Endothelial cell of umbilical vein (primary cell): ENCODE results near the gene ALAD. TPM values are rescaled to one million over a fixed set of nuclear protein-coding genes. Genes with fewer than 3 reads are reported as not detected.

ENCODE experiments used
- BruUV-seq: library from RNA; stranded (reverse); fragments of 400-500 nt; replicated peaks from 2 replicates; lab custom pipeline; 2021; lab: Mats Ljungman, UMichigan
- CTCF ChIA-PET: fragments of 300-600, 350-600 bp; sonication (Branson Sonifier 250); formaldehyde crosslinking; loops from one replicate; lab custom pipeline; 2021; ENCODE audit warnings: antibody characterized with exemption, inconsistent platforms; lab: Charles Lee
- POLR2A ChIA-PET: fragments of 300-600, 350-600 bp; sonication (Branson Sonifier 250); formaldehyde crosslinking; loops from one replicate; lab custom pipeline; 2021; ENCODE audit warnings: antibody characterized with exemption, inconsistent platforms; lab: Charles Lee
- DNase-seq: peaks from one replicate; pipeline ENCODE4 v3.0.0-alpha.2; 2011; ENCODE audit warnings: low read depth, low spot score
- FAIRE-seq: peaks from 2 replicates; lab custom pipeline; 2011; peaks lifted over from hg19 to GRCh38; lab: Jason Lieb, UNC
- H2AFZ ChIP-seq: 2 replicates; pipeline ENCODE4 v1.6.0; 2012; ENCODE audit warnings: low read depth, low read length, control low read depth, inconsistent platforms
- H3K27ac ChIP-seq: 2 replicates; pipeline ENCODE4 v1.5.1; 2011; ENCODE audit warnings: low read depth, mild to moderate bottlenecking, control low read depth, low read length, moderate library complexity; ENCODE audit not compliant: insufficient read depth
- H3K27me3 ChIP-seq, 2 experiments: 2 replicates each; pipeline versions ENCODE4 v1.6.0 to v1.6.1; 2011; ENCODE audit warnings: low read length in 2 of 2, mixed read lengths in 1 of 2; ENCODE audit not compliant: control insufficient read depth in 2 of 2, insufficient read depth in 2 of 2
- H3K36me3 ChIP-seq, 2 experiments: 2 replicates in 1 of 2; 3 replicates in 1 of 2; pipeline ENCODE4 v1.5.1; 2011; ENCODE audit warnings: low read length in 2 of 2, mild to moderate bottlenecking in 1 of 2, moderate library complexity in 1 of 2; ENCODE audit not compliant: control insufficient read depth in 2 of 2, insufficient read depth in 2 of 2; ENCODE audit errors: extremely low read depth in 1 of 2
- H3K4me1 ChIP-seq: 3 replicates; pipeline ENCODE4 v1.5.1; 2011; ENCODE audit warnings: mild to moderate bottlenecking, low read length; ENCODE audit not compliant: control insufficient read depth, insufficient read depth; ENCODE audit errors: extremely low read depth
- H3K4me2 ChIP-seq: 2 replicates; pipeline ENCODE4 v1.6.1; 2011; ENCODE audit warnings: low read length, control low read depth, mixed read lengths; ENCODE audit not compliant: insufficient read depth
- H3K4me3 ChIP-seq, 3 experiments: fragments of 200-600 bp in 1 of 3; sonication (generic), shearing (Covaris generic) in 1 of 3; replicated peaks in 1 of 3; 2 replicates each; pipeline ENCODE4 v1.5.1; 2011 to 2016; ENCODE audit warnings: control low read depth in 3 of 3, low read length in 3 of 3, mild to moderate bottlenecking in 2 of 3, inconsistent platforms in 1 of 3, low read depth in 1 of 3, moderate library complexity in 1 of 3; ENCODE audit not compliant: insufficient read depth in 1 of 3
- H3K79me2 ChIP-seq: 2 replicates; pipeline ENCODE4 v1.6.0; 2012; ENCODE audit warnings: low read length, inconsistent platforms; ENCODE audit not compliant: control insufficient read depth, insufficient read depth
- H3K9ac ChIP-seq: replicated peaks from 2 replicates; pipeline ENCODE3; 2011; ENCODE audit warnings: low read length, control low read depth; ENCODE audit not compliant: insufficient read depth; ENCODE audit errors: extremely low read depth
- H3K9me1 ChIP-seq: replicated peaks from 3 replicates; pipeline ENCODE4 v1.6.0; 2011; ENCODE audit warnings: mild to moderate bottlenecking, low read length; ENCODE audit not compliant: control insufficient read depth, insufficient read depth; ENCODE audit errors: extremely low read depth
- H3K9me3 ChIP-seq: replicated peaks from 2 replicates; pipeline ENCODE4 v1.5.1; 2012; ENCODE audit warnings: low read length, inconsistent platforms; ENCODE audit not compliant: control insufficient read depth, insufficient read depth
- H4K20me1 ChIP-seq: replicated peaks from 2 replicates; pipeline ENCODE3; 2011; ENCODE audit warnings: mild to moderate bottlenecking, low read length; ENCODE audit not compliant: control insufficient read depth, insufficient read depth; ENCODE audit errors: extremely low read depth
- CTCF ChIP-seq, 2 donors: IDR thresholded peaks; 1 replicate in 1 of 2; 2 replicates in 1 of 2; pipeline ENCODE4 v1.5.1; 2011; ENCODE audit warnings: low read length in 2 of 2, mild to moderate bottlenecking in 2 of 2, moderate library complexity in 2 of 2, control low read depth in 1 of 2, inconsistent platforms in 1 of 2, low read depth in 1 of 2; ENCODE audit not compliant: insufficient read depth in 1 of 2; ENCODE audit errors: extremely low read depth in 1 of 2
- EZH2 ChIP-seq: IDR thresholded peaks from 2 replicates; pipeline ENCODE4 v1.6.1; 2012; ENCODE audit warnings: borderline replicate concordance, low read depth, mild to moderate bottlenecking, moderate library complexity, low read length, inconsistent platforms; ENCODE audit not compliant: severe bottlenecking
- FOS ChIP-seq: IDR thresholded peaks from 2 replicates; pipeline ENCODE4 v1.6.1; 2011; ENCODE audit warnings: mild to moderate bottlenecking, low read length, moderate library complexity, borderline replicate concordance; ENCODE audit not compliant: insufficient read depth
- GATA2 ChIP-seq: IDR thresholded peaks from 2 replicates; pipeline ENCODE4 v1.7.0; 2011; ENCODE audit warnings: low read depth, mild to moderate bottlenecking, moderate library complexity, mixed read lengths, low read length; ENCODE audit not compliant: insufficient read length, insufficient read depth
- JUN ChIP-seq: IDR thresholded peaks from 2 replicates; pipeline ENCODE4 v1.6.1; 2011; ENCODE audit warnings: borderline replicate concordance, low read depth; ENCODE audit not compliant: insufficient read length, insufficient read depth
- MAX ChIP-seq: IDR thresholded peaks from 2 replicates; pipeline ENCODE4 v1.6.1; 2011; ENCODE audit not compliant: insufficient read depth, insufficient read length
- MYC ChIP-seq: IDR thresholded peaks from one replicate; pipeline ENCODE4 v1.6.1; 2011; ENCODE audit warnings: mild to moderate bottlenecking, low read depth, low read length
- POLR2A ChIP-seq: IDR thresholded peaks from 2 replicates; pipeline ENCODE4 v1.6.1; 2012; ENCODE audit warnings: low read depth, mild to moderate bottlenecking, control low read depth, low read length
- POLR2AphosphoS5 ChIP-seq: IDR thresholded peaks from 2 replicates; pipeline ENCODE4 v1.6.1; 2012; ENCODE audit warnings: low read depth, mild to moderate bottlenecking, control low read depth, low read length, moderate library complexity; ENCODE audit not compliant: insufficient read depth
- dilution Hi-C: fragments of 300-500 bp; cut with MboI; formaldehyde crosslinking; loops from one replicate; pipeline ENCODE4 v1.15.0; 2019; ENCODE audit warnings: low sequenced_read_pairs; ENCODE audit not compliant: extremely low pct_ligation_motif_present
- intact Hi-C: fragments of 100-400 bp; cut with micrococcal nuclease; formaldehyde crosslinking; loops from one replicate; pipeline ENCODE4 v1.10.0; 2022
- polyA plus RNA-seq, 4 experiments: library from polyadenylated mRNA; depleted of rRNA in 3 of 4; stranded (reverse) in 3 of 4; unstranded in 1 of 4; fragments of >200 nt; gene quantifications; 2 replicates each; pipeline versions ENCODE4 v1.2.1 to v1.2.3, GENCODE V29; 2011 to 2012; ENCODE audit warnings: missing spikeins in 1 of 4
- total RNA-seq: library from RNA; stranded (reverse); gene quantifications from 2 replicates; pipeline ENCODE4 v1.2.3, GENCODE V29; 2021

ALAD gene
- total and polyA plus RNA-seq, 2 donors (not counting 3 experiments of a cell fraction or from before 2014, with no cell fraction given): 12.8 to 29.5 TPM

- ChIA-PET CTCF (interaction anchor here (1.0 to 2.0 kb wide), 2 partner anchors 125 to 258 kb away, joined by 3 to 9 read pairs; partner anchors contain the start of gene CDC26), POLR2A (interaction anchor here (0.5 kb wide), 1 partner anchor 84 kb away, joined by 6 read pairs; no protein-coding TSS in a partner anchor)
- TF ChIP-seq POLR2A (no peak), EZH2 (no peak), GATA2 (no peak), FOS (no peak), POLR2AphosphoS5 (no peak), MAX (no peak), CTCF (IDR thresholded peaks at IDR 0.05; ENCODE audit: extremely low read depth in 1 of 2, insufficient read depth in 1 of 2, low read depth in 1 of 2, low read length in 2 of 2) (no peak), JUN (no peak), MYC (no peak)
- DNase-seq (no peak), FAIRE-seq (no peak)
- dilution Hi-C loops: no loop called here
- Histone ChIP-seq H3K9me1 (no peaks in the 10 kb centered on the region), H3K9me3 (no peaks in the 10 kb centered on the region), H4K20me1 (no peaks in the 10 kb centered on the region), H3K36me3 (no peaks in the 10 kb centered on the region), H3K4me1 (peaks cover 24% of the 10 kb centered on the region), H3K27me3 (no peaks in the 10 kb centered on the region), H3K79me2 (no peaks in the 10 kb centered on the region), H3K9ac (no peak overlapping the region), H3K27ac (no peak overlapping the region), H3K4me3 (no peak overlapping the region), H3K4me2 (no peak overlapping the region), H2AFZ (no peak overlapping the region)
- intact Hi-C loops: loop anchor here (2.0 kb wide), 2 partner anchors 47 to 59 kb away; partner anchors contain the start of gene WDR31
- BruUV-seq: no TSS peak
Observed at GRCh38 chr9:113399646-113400200, 1.4 kb downstream of the ALAD start.
